ENCODE results near the gene FBXL7. TPM values are rescaled to one million over a fixed set of nuclear protein-coding genes. Genes with fewer than 3 reads are reported as not detected.

FBXL7 gene
- total RNA-seq, 2 experiments from 2014 or later: not detected

- H3K27ac Mint-ChIP-seq: no peak overlapping the region
- H3K4me3 Mint-ChIP-seq: no peak overlapping the region
- CTCF ChIA-PET: no interaction called here
- H3K9me3 Mint-ChIP-seq (ENCODE audit: low read depth): peaks cover 1% of the 10 kb centered on the region
- H3K27me3 Mint-ChIP-seq: no peaks in the 10 kb centered on the region
- ATAC-seq (no peak), DNase-seq (no peak)
- H3K4me1 Mint-ChIP-seq: no peaks in the 10 kb centered on the region
- intact Hi-C loops (cut with DNase I, micrococcal nuclease): no loop called here
- H3K36me3 Mint-ChIP-seq (ENCODE audit: low read depth): no peaks in the 10 kb centered on the region
- POLR2A ChIA-PET: no interaction called here
These were observed 130.5 kb downstream of the FBXL7 start for GRCh38 chr5:15630441-15630840.

GRCh38 chr5:15634591-15635288 is 134.8 kb downstream of the FBXL7 start:
- DNase-seq (no peak), ATAC-seq (no peak)
- no peaks in the 10 kb centered on the region for H3K9me3 Mint-ChIP-seq (ENCODE audit: low read depth)
- no peaks in the 10 kb centered on the region for H3K4me1 Mint-ChIP-seq
- ChIA-PET CTCF (no interaction called here), POLR2A (no interaction called here)
- H3K4me3 Mint-ChIP-seq: no peak overlapping the region
- no peaks in the 10 kb centered on the region for H3K36me3 Mint-ChIP-seq (ENCODE audit: low read depth)
- H3K27ac Mint-ChIP-seq: no peak overlapping the region
- H3K27me3 Mint-ChIP-seq: no peaks in the 10 kb centered on the region
- intact Hi-C loops (cut with DNase I, micrococcal nuclease): no loop called here

- Mint-ChIP-seq H3K27ac (no peak overlapping the region), H3K4me1 (no peaks in the 10 kb centered on the region), H3K9me3 (ENCODE audit: low read depth) (no peaks in the 10 kb centered on the region), H3K36me3 (ENCODE audit: low read depth) (no peaks in the 10 kb centered on the region), H3K27me3 (no peaks in the 10 kb centered on the region), H3K4me3 (no peak overlapping the region)
- intact Hi-C loops (cut with DNase I, micrococcal nuclease): no loop called here
- ChIA-PET CTCF (no interaction called here), POLR2A (no interaction called here)
- no peak for DNase-seq
- no peak for ATAC-seq
These were observed 135.3 kb downstream of the FBXL7 start for GRCh38 chr5:15635289-15635616.

- ATAC-seq (no peak), DNase-seq (no peak)
- POLR2A ChIA-PET: no interaction called here
- intact Hi-C loops (cut with DNase I, micrococcal nuclease): no loop called here
- no peaks in the 10 kb centered on the region for H3K4me1 Mint-ChIP-seq
- H3K27me3 Mint-ChIP-seq: no peaks in the 10 kb centered on the region
- H3K27ac Mint-ChIP-seq: no peak overlapping the region
- no peaks in the 10 kb centered on the region for H3K9me3 Mint-ChIP-seq (ENCODE audit: low read depth)
- no peak overlapping the region for H3K4me3 Mint-ChIP-seq
- no peaks in the 10 kb centered on the region for H3K36me3 Mint-ChIP-seq (ENCODE audit: low read depth)
- CTCF ChIA-PET: no interaction called here
These were observed 137.4 kb downstream of the FBXL7 start for GRCh38 chr5:15637345-15637744.

- Mint-ChIP-seq H3K4me3 (no peak overlapping the region), H3K27ac (no peak overlapping the region), H3K4me1 (no peaks in the 10 kb centered on the region), H3K36me3 (ENCODE audit: low read depth) (no peaks in the 10 kb centered on the region), H3K9me3 (ENCODE audit: low read depth) (no peaks in the 10 kb centered on the region), H3K27me3 (no peaks in the 10 kb centered on the region)
- POLR2A ChIA-PET: no interaction called here
- DNase-seq (no peak), ATAC-seq (no peak)
- CTCF ChIA-PET: no interaction called here
- intact Hi-C loops (cut with DNase I, micrococcal nuclease): no loop called here
These were observed 137.9 kb downstream of the FBXL7 start for GRCh38 chr5:15637886-15638285.

GRCh38 chr5:15638296-15638695 is 138.3 kb downstream of the FBXL7 start:
- POLR2A ChIA-PET: no interaction called here

GRCh38 chr5:15639288-15639687 is 139.3 kb downstream of the FBXL7 start:
- ATAC-seq: no peak
- Mint-ChIP-seq H3K27me3 (peaks cover 4% of the 10 kb centered on the region), H3K4me1 (no peaks in the 10 kb centered on the region), H3K4me3 (no peak overlapping the region), H3K36me3 (ENCODE audit: low read depth) (no peaks in the 10 kb centered on the region), H3K27ac (no peak overlapping the region), H3K9me3 (ENCODE audit: low read depth) (peaks cover 7% of the 10 kb centered on the region)
- ChIA-PET CTCF (no interaction called here), POLR2A (no interaction called here)
- DNase-seq: no peak
- intact Hi-C loops (cut with DNase I, micrococcal nuclease): no loop called here

More at GRCh38 chr5:15638296-15638695, 138.3 kb downstream of the FBXL7 start:
- CTCF ChIA-PET: no interaction called here
- intact Hi-C loops (cut with DNase I, micrococcal nuclease): no loop called here
- no peak overlapping the region for H3K4me3 Mint-ChIP-seq
- H3K27me3 Mint-ChIP-seq: no peaks in the 10 kb centered on the region
- no peaks in the 10 kb centered on the region for H3K4me1 Mint-ChIP-seq
- H3K36me3 Mint-ChIP-seq (ENCODE audit: low read depth): no peaks in the 10 kb centered on the region
- peaks cover 3% of the 10 kb centered on the region for H3K9me3 Mint-ChIP-seq (ENCODE audit: low read depth)
- H3K27ac Mint-ChIP-seq: no peak overlapping the region
- DNase-seq (no peak), ATAC-seq (no peak)

GRCh38 chr5:15640116-15640515 is 140.1 kb downstream of the FBXL7 start:
- POLR2A ChIA-PET: no interaction called here
- Mint-ChIP-seq H3K36me3 (ENCODE audit: low read depth) (no peaks in the 10 kb centered on the region), H3K4me1 (no peaks in the 10 kb centered on the region), H3K9me3 (ENCODE audit: low read depth) (peaks cover 7% of the 10 kb centered on the region), H3K27me3 (peaks cover 4% of the 10 kb centered on the region), H3K4me3 (no peak overlapping the region), H3K27ac (no peak overlapping the region)
- ATAC-seq (no peak), DNase-seq (no peak)
- CTCF ChIA-PET: no interaction called here
- intact Hi-C loops (cut with DNase I, micrococcal nuclease): no loop called here

GRCh38 chr5:15643731-15644130 is 143.8 kb downstream of the FBXL7 start:
- Mint-ChIP-seq H3K27me3 (peaks cover 4% of the 10 kb centered on the region), H3K4me3 (no peak overlapping the region), H3K27ac (no peak overlapping the region), H3K4me1 (no peaks in the 10 kb centered on the region), H3K36me3 (ENCODE audit: low read depth) (no peaks in the 10 kb centered on the region), H3K9me3 (ENCODE audit: low read depth) (peaks cover 9% of the 10 kb centered on the region)
- ATAC-seq (no peak), DNase-seq (no peak)
- intact Hi-C loops (cut with DNase I, micrococcal nuclease): no loop called here
- CTCF ChIA-PET: interaction anchor here (0.6 kb wide), 1 partner anchor 1514 kb away, joined by 3 read pairs; no protein-coding TSS in a partner anchor
- POLR2A ChIA-PET: no interaction called here

GRCh38 chr5:15645381-15646160 is 145.6 kb downstream of the FBXL7 start:
- CTCF ChIA-PET: interaction anchor here (0.7 kb wide), 1 partner anchor 37 kb away, joined by 3 read pairs; no protein-coding TSS in a partner anchor
- Mint-ChIP-seq H3K4me1 (no peaks in the 10 kb centered on the region), H3K9me3 (ENCODE audit: low read depth) (peaks cover 10% of the 10 kb centered on the region), H3K27me3 (peaks cover 4% of the 10 kb centered on the region), H3K4me3 (no peak overlapping the region), H3K36me3 (ENCODE audit: low read depth) (no peaks in the 10 kb centered on the region), H3K27ac (no peak overlapping the region)
- POLR2A ChIA-PET: no interaction called here
- ATAC-seq (no peak), DNase-seq (no peak)
- intact Hi-C loops (cut with DNase I, micrococcal nuclease): no loop called here

- ATAC-seq (no peak), DNase-seq (no peak)
- no peaks in the 10 kb centered on the region for H3K36me3 Mint-ChIP-seq (ENCODE audit: low read depth)
- no peak overlapping the region for H3K27ac Mint-ChIP-seq
- H3K4me3 Mint-ChIP-seq: no peak overlapping the region
- H3K4me1 Mint-ChIP-seq: no peaks in the 10 kb centered on the region
- H3K9me3 Mint-ChIP-seq (ENCODE audit: low read depth): peaks cover 12% of the 10 kb centered on the region
- POLR2A ChIA-PET: no interaction called here
- H3K27me3 Mint-ChIP-seq: peaks cover 4% of the 10 kb centered on the region
- CTCF ChIA-PET: interaction anchor here (0.7 kb wide), 1 partner anchor 38 kb away, joined by 3 read pairs; no protein-coding TSS in a partner anchor
- intact Hi-C loops (cut with DNase I, micrococcal nuclease): no loop called here
These were observed 146.4 kb downstream of the FBXL7 start for GRCh38 chr5:15646371-15646770.

GRCh38 chr5:15647251-15647650 is 147.3 kb downstream of the FBXL7 start:
- Mint-ChIP-seq H3K36me3 (ENCODE audit: low read depth) (no peaks in the 10 kb centered on the region), H3K27ac (no peak overlapping the region), H3K4me1 (no peaks in the 10 kb centered on the region), H3K9me3 (ENCODE audit: low read depth) (peaks cover 14% of the 10 kb centered on the region), H3K4me3 (no peak overlapping the region), H3K27me3 (peaks cover 4% of the 10 kb centered on the region)
- POLR2A ChIA-PET: no interaction called here
- intact Hi-C loops (cut with DNase I, micrococcal nuclease): no loop called here
- DNase-seq (no peak), ATAC-seq (no peak)
- CTCF ChIA-PET: no interaction called here

Measured in activated CD4-positive, alpha-beta T cell treated with anti-CD3 and anti-CD28 coated beads for 36 hours (primary cell).